GM18873 (cell line): ENCODE data around the gene XIRP2.
A peak's percentile ranks its signal among the peaks of the same experiment; 100 is the strongest.
"Not testable (repeated sequence)": the region's sequence is repeated elsewhere in the genome, so short reads cannot be mapped to it uniquely, and the experiment has no call there.

Experiments
- ATAC-seq: cut with Tn5 transposase; IDR thresholded peaks from one replicate; pipeline ENCODE4 v1.9.1; 2021; ENCODE audit warnings: mild to moderate bottlenecking, moderate library complexity, moderate number of reproducible peaks; ENCODE audit not compliant: unreplicated experiment, low FRiP score

XIRP2 gene

DNA sequence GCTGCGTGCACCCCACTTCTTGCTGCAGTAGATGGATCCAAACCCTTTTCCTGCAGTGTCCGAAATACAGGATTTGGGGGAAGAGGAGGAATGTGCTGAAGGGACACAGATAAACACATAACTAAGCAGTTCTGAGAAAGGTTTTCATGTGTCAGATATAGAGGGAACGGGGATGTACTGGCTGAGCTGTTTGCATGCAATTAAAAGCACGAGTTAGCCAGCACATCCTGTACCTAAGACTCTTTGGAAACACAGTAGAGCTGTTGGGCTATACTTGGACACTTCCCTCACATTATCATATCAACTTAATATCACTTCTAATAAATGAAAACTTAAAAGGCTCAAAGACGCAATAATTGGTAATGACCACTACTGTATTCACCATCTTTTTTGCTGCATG, 377.4 kb downstream of the XIRP2 start:
- no peak for ATAC-seq

DNA sequence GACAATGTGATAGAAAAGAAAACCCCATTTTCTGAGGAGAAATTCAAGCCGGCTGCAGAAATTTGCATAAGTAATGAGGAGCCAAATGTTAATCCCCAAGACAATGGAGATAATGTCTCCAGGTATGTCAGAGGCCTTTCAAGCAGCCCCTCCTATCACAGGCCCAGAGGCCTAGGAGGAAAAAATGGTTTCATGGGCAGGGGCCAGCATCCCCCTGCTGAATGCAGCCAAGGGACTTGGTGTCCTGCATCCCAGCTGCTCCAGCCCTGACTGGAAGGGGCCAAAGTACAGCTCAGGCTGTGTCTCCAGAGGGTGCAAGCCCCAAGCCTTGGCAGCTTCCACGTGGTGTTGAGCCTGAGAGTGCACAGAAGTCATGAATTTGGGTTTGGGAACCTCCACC, 380.0 kb downstream of the XIRP2 start:
- not testable (repeated sequence) for ATAC-seq

DNA sequence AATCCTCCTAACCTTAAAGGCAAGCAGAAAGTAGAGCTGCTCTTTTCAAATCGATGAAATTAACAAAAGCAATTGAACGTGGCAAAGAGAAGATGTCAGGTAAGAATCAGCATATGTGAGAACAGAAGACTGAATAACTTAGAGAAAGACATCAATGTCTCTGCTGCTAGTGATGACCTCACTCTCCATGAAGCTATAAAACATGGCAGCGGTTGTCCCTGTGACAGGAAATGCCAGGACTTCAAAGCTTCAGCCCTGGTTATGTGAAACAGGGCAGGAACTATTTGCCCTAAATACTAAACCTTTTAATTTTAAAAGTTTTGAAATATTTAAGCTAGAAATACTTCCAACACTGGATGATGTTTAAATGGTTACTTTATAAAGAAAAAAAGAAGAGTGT, 383.7 kb downstream of the XIRP2 start:
- ATAC-seq = no peak

DNA sequence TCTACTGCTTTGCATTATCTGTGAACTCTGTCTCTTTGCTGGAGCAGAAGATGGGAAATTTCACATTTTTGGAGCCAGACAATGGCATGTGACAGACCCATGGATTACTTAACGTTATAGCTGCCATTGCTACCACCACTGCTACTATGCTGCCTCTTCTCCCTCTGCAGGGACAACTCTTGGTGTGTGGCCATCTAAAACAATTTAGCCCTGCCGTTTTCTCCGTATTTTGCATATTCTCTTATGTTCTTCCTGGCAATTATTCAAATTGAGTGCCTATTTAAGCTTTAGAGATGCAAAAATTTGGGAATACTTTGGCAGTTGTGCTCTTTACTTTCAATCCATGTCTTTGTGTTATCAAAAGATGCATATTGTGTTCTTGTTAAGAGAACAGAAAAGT, 386.8 kb downstream of the XIRP2 start:
- no peak for ATAC-seq

DNA sequence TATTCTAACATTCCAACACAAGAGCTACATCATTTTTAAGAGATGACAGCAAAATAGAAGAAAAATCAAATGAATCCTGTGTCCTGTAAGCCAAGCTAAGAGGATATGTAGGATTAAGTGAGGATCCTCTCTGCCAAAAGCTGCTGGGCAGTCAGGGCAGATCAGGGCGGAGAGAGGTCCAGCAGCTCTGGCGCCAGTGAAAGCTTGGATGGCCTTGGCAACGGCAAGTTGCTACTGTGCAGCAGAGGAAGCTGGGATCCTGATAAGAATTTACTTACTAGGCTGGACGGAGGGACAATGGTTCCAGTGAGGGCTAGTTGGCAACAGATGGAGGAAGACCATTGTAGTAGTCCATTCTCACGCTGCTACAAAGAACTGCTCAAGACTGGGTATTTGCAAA, 391.5 kb downstream of the XIRP2 start:
- ATAC-seq = no peak

DNA sequence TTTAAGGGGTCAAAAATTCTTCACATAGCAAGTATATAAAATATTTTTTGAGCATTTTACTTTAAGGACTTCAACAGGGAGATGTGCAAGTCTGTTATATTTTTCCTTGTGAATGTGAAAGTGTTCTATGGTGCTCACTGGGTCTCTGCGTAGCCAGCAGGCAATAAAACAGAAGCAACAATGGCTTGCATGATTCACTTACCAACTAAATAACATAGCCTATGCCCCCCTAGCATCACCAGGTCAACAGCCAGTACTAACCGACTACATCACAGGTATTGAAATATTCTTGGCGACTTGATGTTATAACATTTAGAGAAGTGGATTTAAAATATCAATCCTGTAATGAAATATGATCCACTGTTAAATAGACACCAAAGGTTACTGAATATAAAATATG, 398.9 kb downstream of the XIRP2 start:
- ATAC-seq = no peak

DNA sequence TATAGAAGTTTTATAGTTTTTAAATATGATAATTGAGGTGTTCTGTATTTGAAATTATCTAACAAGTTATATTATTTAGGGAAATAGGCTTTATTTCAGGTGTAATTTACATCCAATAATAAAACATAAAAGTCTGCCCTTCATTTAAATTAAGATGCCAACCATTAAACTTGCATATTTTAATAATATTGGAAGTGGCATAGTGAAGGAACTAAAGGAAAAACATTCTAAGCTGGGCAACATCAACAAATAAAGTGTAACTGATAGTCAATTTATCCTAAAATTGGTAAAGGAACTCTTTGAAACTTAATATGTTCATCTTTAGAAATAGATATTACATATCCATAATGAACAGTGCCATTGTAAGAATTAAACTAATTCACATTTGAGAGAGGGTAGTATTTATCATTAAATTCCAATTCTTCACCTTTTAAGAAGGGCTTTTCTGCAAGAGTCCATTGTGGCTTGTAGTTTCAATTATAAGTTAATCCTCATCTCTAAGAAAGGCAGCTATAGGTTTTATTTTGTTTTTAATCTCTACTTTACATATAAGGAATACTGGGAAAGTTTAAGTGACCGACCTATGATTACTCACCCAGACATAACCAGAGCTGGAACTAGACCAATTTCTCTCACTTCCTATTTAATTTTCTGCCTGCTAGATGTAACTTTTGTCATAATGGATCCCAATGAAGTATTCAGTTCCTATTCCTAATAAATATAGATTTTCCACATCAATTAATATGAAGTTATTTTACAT, 401.6 kb downstream of the XIRP2 start:
- ATAC-seq = no peak

DNA sequence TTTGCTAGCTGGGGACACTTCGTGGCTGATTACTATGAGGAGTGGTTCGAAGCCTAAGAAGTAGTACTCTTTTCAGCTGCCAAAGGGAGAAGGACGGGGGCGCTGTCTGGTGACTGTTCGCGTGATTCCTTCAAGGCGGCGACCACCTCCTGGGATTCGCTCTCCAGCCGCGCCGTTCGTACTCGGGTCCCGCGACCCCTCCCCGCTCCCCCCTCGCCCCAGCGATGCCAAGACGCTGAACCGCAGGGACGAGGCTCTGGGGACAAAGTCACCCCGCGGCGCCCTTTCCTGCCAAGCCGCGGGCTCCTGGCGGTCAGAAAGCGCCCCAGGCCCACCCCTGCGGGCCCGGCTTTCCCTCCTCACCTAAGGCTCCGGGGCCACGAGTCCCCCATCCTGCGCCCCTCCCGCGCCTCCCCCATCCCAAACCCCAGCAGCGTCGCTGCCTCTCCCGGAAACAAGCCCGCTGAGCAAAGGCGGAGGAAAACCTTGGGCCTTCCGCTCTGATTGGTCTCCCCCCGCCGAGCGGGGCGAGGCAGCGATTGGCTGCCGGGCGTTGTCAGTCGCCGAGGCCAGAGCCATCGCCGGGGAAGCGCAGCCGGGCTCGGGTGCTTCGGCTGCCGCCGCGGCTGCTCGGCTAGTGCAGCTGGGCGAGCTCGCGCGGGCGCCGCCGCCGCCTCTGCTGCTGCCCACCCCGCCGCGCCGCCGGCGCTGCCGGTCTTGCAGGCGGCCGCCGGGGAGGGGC, 404.3 kb downstream of the XIRP2 start, which contains the start of gene B3GALT1:
TSS of gene B3GALT1 (plus strand) at position 572 of the 742 bp plus-strand sequence.
- peak; percentile 98 for ATAC-seq

DNA sequence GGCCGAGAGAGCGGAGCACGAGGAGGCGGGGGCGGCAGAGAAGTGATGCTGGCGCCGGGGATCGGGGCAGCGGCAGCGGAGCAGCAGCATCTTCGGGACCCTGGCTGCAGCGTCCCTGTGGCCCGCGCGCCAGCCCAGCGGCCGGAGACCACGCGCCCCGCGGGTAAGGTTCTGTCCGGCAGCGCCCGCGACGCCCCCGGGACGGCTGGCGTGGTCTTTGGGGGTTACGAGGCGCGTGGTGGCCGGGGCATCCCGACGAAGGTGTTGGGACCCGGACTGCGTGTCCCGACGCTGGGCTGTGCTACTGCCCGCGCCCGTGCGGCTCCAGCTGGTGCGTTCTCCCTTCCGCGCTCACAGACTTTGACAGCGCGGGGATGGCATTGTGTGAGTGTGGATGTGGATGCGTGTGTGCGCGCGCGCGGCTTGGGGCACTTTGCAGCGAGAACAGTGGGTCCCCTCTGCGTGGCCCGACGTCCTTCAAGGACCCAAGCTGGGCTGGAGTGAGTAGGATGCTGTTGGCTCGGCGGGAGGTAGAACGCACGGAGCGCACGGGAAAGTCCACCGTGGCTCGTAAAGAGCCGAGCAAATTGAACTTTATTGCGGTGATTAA, 405.0 kb downstream of the XIRP2 start:
- ATAC-seq = peak; percentile 1

DNA sequence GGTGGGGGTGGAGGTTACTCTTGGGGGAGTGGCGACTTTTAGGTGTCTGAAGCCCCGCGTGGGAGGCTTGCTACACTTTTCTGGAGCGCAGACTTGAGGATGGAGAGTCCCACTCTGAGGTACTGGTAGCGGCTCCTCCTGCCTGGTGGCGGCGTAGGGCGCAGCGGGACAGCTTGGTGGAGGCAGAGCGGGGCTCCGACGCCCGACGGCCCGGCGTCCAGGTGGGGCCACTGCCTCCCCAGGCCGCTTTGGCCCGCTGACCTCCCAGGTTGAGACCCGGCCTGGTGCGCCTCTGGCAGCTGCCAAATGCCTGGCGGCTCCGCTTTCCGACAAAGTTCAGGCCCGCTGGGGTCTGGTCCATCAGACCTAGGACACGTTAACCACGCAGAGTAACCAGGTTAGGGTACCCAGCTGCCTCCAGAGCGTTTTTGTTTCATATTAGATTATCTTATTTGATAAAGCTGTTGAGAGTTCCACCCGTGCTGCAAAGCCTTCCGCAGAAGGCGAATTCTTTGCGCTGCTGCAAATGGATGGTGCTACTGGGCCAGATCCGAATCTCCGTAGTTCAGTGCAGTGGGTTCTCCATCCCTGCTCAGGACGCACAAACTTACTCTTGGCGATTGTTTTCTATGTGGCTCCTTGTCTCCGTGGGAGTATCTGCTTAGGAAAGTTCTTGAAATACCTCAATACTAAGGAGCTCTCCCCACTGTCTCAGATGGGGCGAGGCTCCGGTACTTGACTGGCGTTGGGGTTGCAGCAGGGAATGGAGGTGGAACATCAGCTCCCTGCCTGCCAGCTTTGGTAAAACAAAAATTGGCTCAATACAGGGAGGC, 405.9 kb downstream of the XIRP2 start:
- no peak for ATAC-seq

DNA sequence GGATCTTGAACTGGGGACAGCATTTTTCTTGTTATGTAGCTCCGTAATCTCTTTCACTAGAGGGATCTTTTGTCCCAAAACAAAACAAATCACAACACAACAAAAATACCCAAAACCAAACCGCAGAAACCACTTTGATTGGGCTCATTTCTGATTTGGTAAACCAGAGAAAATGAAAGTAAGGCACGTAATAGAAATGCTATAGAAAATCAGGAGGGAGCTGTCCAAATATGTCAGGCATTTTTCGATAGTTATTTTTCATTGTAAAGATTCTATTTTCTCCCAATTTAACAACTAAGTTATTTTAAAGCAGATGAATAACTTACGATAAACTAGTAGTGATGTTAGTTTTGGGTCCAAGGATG, 406.5 kb downstream of the XIRP2 start:
- ATAC-seq = no peak

DNA sequence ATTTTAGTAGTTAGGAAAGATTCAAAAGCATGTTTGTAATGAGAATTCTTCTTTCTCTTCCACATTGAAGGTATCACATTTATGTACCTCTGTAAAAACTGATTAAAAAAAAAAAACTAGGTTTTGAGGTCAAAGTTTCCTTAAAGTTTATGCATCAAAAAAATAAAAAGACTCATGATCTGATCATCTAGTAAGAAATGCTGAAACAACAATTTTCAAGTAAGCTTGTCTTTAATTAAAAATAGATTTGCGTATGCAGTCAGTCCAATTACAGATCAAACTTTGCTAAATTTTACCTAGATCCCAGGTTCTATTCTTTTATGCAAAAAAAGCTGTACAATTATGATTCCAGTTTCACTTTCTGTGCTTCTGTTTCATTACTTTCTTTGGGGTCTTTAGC, 409.0 kb downstream of the XIRP2 start:
- no peak for ATAC-seq

DNA sequence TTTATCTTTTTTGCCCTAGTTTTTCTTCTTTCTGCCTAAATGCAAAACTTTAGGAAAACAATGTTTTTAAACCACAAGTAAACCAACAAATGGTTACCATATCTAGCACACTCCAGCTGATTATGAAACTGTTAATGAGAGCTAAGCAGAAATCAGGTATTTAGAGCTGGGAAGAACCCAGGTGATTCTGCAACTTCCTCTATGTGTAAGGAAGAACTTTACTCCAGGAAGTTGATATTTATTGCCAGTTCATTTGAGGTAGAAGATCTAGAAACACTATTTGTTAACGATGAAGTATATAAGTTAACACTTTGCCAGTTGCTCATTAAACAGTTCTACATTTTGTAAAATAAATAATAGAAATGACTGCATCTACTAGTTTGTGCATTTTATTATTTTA, 409.7 kb downstream of the XIRP2 start:
- no peak for ATAC-seq
